Renal pelvis (tissue), 12 donors: Measurements from ENCODE around the gene C1orf122. TPM values are rescaled to one million over a fixed set of nuclear protein-coding genes. Genes with fewer than 3 reads are reported as not detected.
"Not testable (repeated sequence)": the region's sequence is repeated elsewhere in the genome, so short reads cannot be mapped to it uniquely, and the experiment has no call there.

ENCODE experiments used
- DNase-seq: peaks from one replicate; pipeline ENCODE4 v3.0.0-alpha.2; 2013
- long read RNA-seq, 16 experiments: transcript quantifications; one replicate each; lab custom pipeline, GENCODE V29; 2026
- polyA plus RNA-seq, 3 donors: library from polyadenylated mRNA; unstranded; fragments of 120-200 nt; gene quantifications; one replicate each; pipeline ENCODE4 v1.2.1, GENCODE V29; 2013; ENCODE audit not compliant: insufficient read length in 3 of 3

C1orf122 gene
- polyA plus RNA-seq: 10 to 100 TPM; 29.5 to 37.1 (median 36.7) TPM
- long read RNA-seq, donor 1, transcript C1orf122-202 (2 exons, 2,229 nt): minor isoform, 13 of 53 reads
- long read RNA-seq, donor 1, transcript C1orf122-204 (3 exons, 1,234 nt): major isoform, 17 of 53 reads
- long read RNA-seq, donor 1, transcript C1orf122-201 (3 exons, 973 nt): major isoform, 17 of 53 reads
- long read RNA-seq, donor 1, partial matches to known transcripts: 6 of 53 reads
- long read RNA-seq, donor 1, other reads (novel, unspliced or antisense): 0 of 53 reads
- long read RNA-seq, donor 2, transcript C1orf122-201 (3 exons, 973 nt): major isoform, 25 of 70 reads
- long read RNA-seq, donor 2, transcript C1orf122-204 (3 exons, 1,234 nt): minor isoform, 22 of 70 reads
- long read RNA-seq, donor 2, transcript C1orf122-202 (2 exons, 2,229 nt): minor isoform, 23 of 70 reads
- long read RNA-seq, donor 2, partial matches to known transcripts: 0 of 70 reads
- long read RNA-seq, donor 2, other reads (novel, unspliced or antisense): 0 of 70 reads
- long read RNA-seq, donor 3, transcript C1orf122-201 (3 exons, 973 nt): minor isoform, 15 of 54 reads
- long read RNA-seq, donor 3, transcript C1orf122-204 (3 exons, 1,234 nt): minor isoform, 17 of 54 reads
- long read RNA-seq, donor 3, transcript C1orf122-202 (2 exons, 2,229 nt): major isoform, 22 of 54 reads
- long read RNA-seq, donor 3, partial matches to known transcripts: 0 of 54 reads
- long read RNA-seq, donor 3, other reads (novel, unspliced or antisense): 0 of 54 reads
- long read RNA-seq, donor 4, transcript C1orf122-204 (3 exons, 1,234 nt): minor isoform, 24 of 74 reads
- long read RNA-seq, donor 4, transcript C1orf122-202 (2 exons, 2,229 nt): major isoform, 27 of 74 reads
- long read RNA-seq, donor 4, transcript C1orf122-201 (3 exons, 973 nt): minor isoform, 23 of 74 reads
- long read RNA-seq, donor 4, partial matches to known transcripts: 0 of 74 reads
- long read RNA-seq, donor 4, other reads (novel, unspliced or antisense): 0 of 74 reads
- long read RNA-seq, donor 5, transcript C1orf122-204 (3 exons, 1,234 nt): major isoform, 9 of 30 reads
- long read RNA-seq, donor 5, transcript C1orf122-201 (3 exons, 973 nt): minor isoform, 7 of 30 reads
- long read RNA-seq, donor 5, transcript C1orf122-202 (2 exons, 2,229 nt): minor isoform, 5 of 30 reads
- long read RNA-seq, donor 5, partial matches to known transcripts: 0 of 30 reads
- long read RNA-seq, donor 5, other reads (novel, unspliced or antisense): 9 of 30 reads
- long read RNA-seq, donor 6, transcript C1orf122-204 (3 exons, 1,234 nt): minor isoform, 16 of 47 reads
- long read RNA-seq, donor 6, transcript C1orf122-202 (2 exons, 2,229 nt): minor isoform, 14 of 47 reads
- long read RNA-seq, donor 6, transcript C1orf122-201 (3 exons, 973 nt): major isoform, 17 of 47 reads
- long read RNA-seq, donor 6, partial matches to known transcripts: 0 of 47 reads
- long read RNA-seq, donor 6, other reads (novel, unspliced or antisense): 0 of 47 reads
- long read RNA-seq, donor 7, transcript C1orf122-201 (3 exons, 973 nt): minor isoform, 8 of 54 reads
- long read RNA-seq, donor 7, transcript C1orf122-202 (2 exons, 2,229 nt): major isoform, 29 of 54 reads
- long read RNA-seq, donor 7, transcript C1orf122-204 (3 exons, 1,234 nt): minor isoform, 17 of 54 reads
- long read RNA-seq, donor 7, partial matches to known transcripts: 0 of 54 reads
- long read RNA-seq, donor 7, other reads (novel, unspliced or antisense): 0 of 54 reads
- long read RNA-seq, donor 8, transcript C1orf122-204 (3 exons, 1,234 nt): minor isoform, 5 of 27 reads
- long read RNA-seq, donor 8, transcript C1orf122-202 (2 exons, 2,229 nt): major isoform, 12 of 27 reads
- long read RNA-seq, donor 8, transcript C1orf122-201 (3 exons, 973 nt): minor isoform, 10 of 27 reads
- long read RNA-seq, donor 8, partial matches to known transcripts: 0 of 27 reads
- long read RNA-seq, donor 8, other reads (novel, unspliced or antisense): 0 of 27 reads
- long read RNA-seq, donor 9, transcript C1orf122-202 (2 exons, 2,229 nt): minor isoform, 17 of 57 reads
- long read RNA-seq, donor 9, transcript C1orf122-204 (3 exons, 1,234 nt): major isoform, 22 of 57 reads
- long read RNA-seq, donor 9, transcript C1orf122-201 (3 exons, 973 nt): minor isoform, 18 of 57 reads
- long read RNA-seq, donor 9, partial matches to known transcripts: 0 of 57 reads
- long read RNA-seq, donor 9, other reads (novel, unspliced or antisense): 0 of 57 reads
- long read RNA-seq, donor 10, transcript C1orf122-202 (2 exons, 2,229 nt): minor isoform, 15 of 62 reads
- long read RNA-seq, donor 10, transcript C1orf122-204 (3 exons, 1,234 nt): minor isoform, 17 of 62 reads
- long read RNA-seq, donor 10, transcript C1orf122-201 (3 exons, 973 nt): major isoform, 22 of 62 reads
- long read RNA-seq, donor 10, partial matches to known transcripts: 8 of 62 reads
- long read RNA-seq, donor 10, other reads (novel, unspliced or antisense): 0 of 62 reads
- long read RNA-seq, donor 11, transcript C1orf122-202 (2 exons, 2,229 nt): minor isoform, 11 of 33 reads
- long read RNA-seq, donor 11, transcript C1orf122-204 (3 exons, 1,234 nt): major isoform, 12 of 33 reads
- long read RNA-seq, donor 11, transcript C1orf122-201 (3 exons, 973 nt): minor isoform, 10 of 33 reads
- long read RNA-seq, donor 11, partial matches to known transcripts: 0 of 33 reads
- long read RNA-seq, donor 11, other reads (novel, unspliced or antisense): 0 of 33 reads
- long read RNA-seq, donor 12, transcript C1orf122-201 (3 exons, 973 nt): minor isoform, 21 of 65 reads
- long read RNA-seq, donor 12, transcript C1orf122-202 (2 exons, 2,229 nt): minor isoform, 17 of 65 reads
- long read RNA-seq, donor 12, transcript C1orf122-204 (3 exons, 1,234 nt): major isoform, 27 of 65 reads
- long read RNA-seq, donor 12, partial matches to known transcripts: 0 of 65 reads
- long read RNA-seq, donor 12, other reads (novel, unspliced or antisense): 0 of 65 reads
- long read RNA-seq, donor 13, transcript C1orf122-204 (3 exons, 1,234 nt): minor isoform, 13 of 37 reads
- long read RNA-seq, donor 13, transcript C1orf122-201 (3 exons, 973 nt): minor isoform, 10 of 37 reads
- long read RNA-seq, donor 13, transcript C1orf122-202 (2 exons, 2,229 nt): major isoform, 14 of 37 reads
- long read RNA-seq, donor 13, partial matches to known transcripts: 0 of 37 reads
- long read RNA-seq, donor 13, other reads (novel, unspliced or antisense): 0 of 37 reads
- long read RNA-seq, donor 14: 0 reads
- long read RNA-seq, donor 15, transcript C1orf122-201 (3 exons, 973 nt): minor isoform, 17 of 86 reads
- long read RNA-seq, donor 15, transcript C1orf122-204 (3 exons, 1,234 nt): minor isoform, 20 of 86 reads
- long read RNA-seq, donor 15, transcript C1orf122-202 (2 exons, 2,229 nt): major isoform, 36 of 86 reads
- long read RNA-seq, donor 15, partial matches to known transcripts: 8 of 86 reads
- long read RNA-seq, donor 15, other reads (novel, unspliced or antisense): 5 of 86 reads
- long read RNA-seq, donor 16, transcript C1orf122-201 (3 exons, 973 nt): minor isoform, 19 of 69 reads
- long read RNA-seq, donor 16, transcript C1orf122-202 (2 exons, 2,229 nt): major isoform, 29 of 69 reads
- long read RNA-seq, donor 16, transcript C1orf122-204 (3 exons, 1,234 nt): minor isoform, 21 of 69 reads
- long read RNA-seq, donor 16, partial matches to known transcripts: 0 of 69 reads
- long read RNA-seq, donor 16, other reads (novel, unspliced or antisense): 0 of 69 reads

- DNase-seq: peak; percentile 94
These were observed at the start of gene C1orf122, which contains the start of gene YRDC for GRCh38 chr1:37807555-37808368. C1orf122 (plus strand) TSS chr1:37807790; CDS start chr1:37808405, 615 bp downstream. YRDC (minus strand) TSS chr1:37808208; CDS start chr1:37808180, 28 bp downstream.

- DNase-seq: no peak
These were observed 48.1 kb upstream of the C1orf122 start for GRCh38 chr1:37759451-37759850.

GRCh38 chr1:37761416-37762095 lies 46.0 kb upstream of the C1orf122 start:
- DNase-seq: no peak

- no peak for DNase-seq
These were observed 45.1 kb upstream of the C1orf122 start for GRCh38 chr1:37762516-37762915.

GRCh38 chr1:37763791-37764413 lies 43.7 kb upstream of the C1orf122 start:
- DNase-seq: no peak

- peak; percentile 65 for DNase-seq
These were observed 43.2 kb upstream of the C1orf122 start for GRCh38 chr1:37764414-37764825.

GRCh38 chr1:37764888-37765441 lies 42.6 kb upstream of the C1orf122 start, which contains the start of gene EPHA10:
EPHA10 (minus strand) TSS chr1:37765120; CDS start chr1:37765066, 54 bp downstream.
- no peak for DNase-seq

- no peak for DNase-seq
These were observed 41.5 kb upstream of the C1orf122 start for GRCh38 chr1:37765916-37766664.

GRCh38 chr1:37767488-37767887 lies 40.1 kb upstream of the C1orf122 start:
- no peak for DNase-seq

- not testable (repeated sequence) for DNase-seq
These were observed 36.1 kb upstream of the C1orf122 start for GRCh38 chr1:37771440-37771839.

GRCh38 chr1:37776946-37777516 lies 30.6 kb upstream of the C1orf122 start:
- no peak for DNase-seq

GRCh38 chr1:37778654-37779053 lies 28.9 kb upstream of the C1orf122 start:
- DNase-seq: no peak
